HEK293 (cell line): ENCODE measurements around the gene MRPL4.

Experiments
- CTCF ChIP-seq: fragments of 450-650 bp; formaldehyde crosslinking; IDR thresholded peaks from 2 replicates; pipeline ENCODE4 v1.5.1; 2016; ENCODE audit warnings: missing biosample characterization, missing genetic modification characterization
- PRDM1 ChIP-seq: fragments of 450-650 bp; formaldehyde crosslinking; IDR thresholded peaks from 2 replicates; pipeline ENCODE4; 2016; ENCODE audit warnings: missing biosample characterization, missing genetic modification characterization
- SETDB1 ChIP-seq: IDR thresholded peaks from one replicate; pipeline ENCODE4 v1.6.1; 2017; ENCODE audit warnings: mild to moderate bottlenecking, low read length, moderate library complexity, mixed read lengths; ENCODE audit not compliant: insufficient read length
- YY2 ChIP-seq: fragments of 450-650 bp; formaldehyde crosslinking; IDR thresholded peaks from 2 replicates; pipeline ENCODE4 v1.5.1; 2016; ENCODE audit warnings: missing biosample characterization, missing genetic modification characterization
- ZNF157 ChIP-seq: fragments of 450-650 bp; formaldehyde crosslinking; IDR thresholded peaks from 2 replicates; pipeline ENCODE4 v1.5.1; 2016; ENCODE audit warnings: missing biosample characterization, missing genetic modification characterization
- ZNF239 ChIP-seq: fragments of 450-650 bp; formaldehyde crosslinking; IDR thresholded peaks from 2 replicates; pipeline ENCODE4 v1.5.1; 2016; ENCODE audit warnings: missing biosample characterization, missing genetic modification characterization
- ZNF76 ChIP-seq: fragments of 450-650 bp; formaldehyde crosslinking; IDR thresholded peaks from 2 replicates; pipeline ENCODE4; 2016; ENCODE audit warnings: low read depth, missing biosample characterization, missing genetic modification characterization, borderline replicate concordance
- TF ChIP-seq, protein P1 (sequence below): fragments of 450-650 bp; IDR thresholded peaks from 2 replicates; pipeline ENCODE4 v1.5.1; 2018; ENCODE audit warnings: missing biosample characterization, mild to moderate bottlenecking, missing genetic modification characterization

- TF ChIP-seq ZNF76 (tag by site-specific recombination) (no peak), ZNF239 (tag by site-specific recombination) (no peak), CTCF (tag by site-specific recombination) (no peak), YY2 (no peak), ZNF157 (tag by site-specific recombination) (no peak), PRDM1 (no peak), SETDB1 (no peak)
- TF ChIP-seq, protein P1, sequence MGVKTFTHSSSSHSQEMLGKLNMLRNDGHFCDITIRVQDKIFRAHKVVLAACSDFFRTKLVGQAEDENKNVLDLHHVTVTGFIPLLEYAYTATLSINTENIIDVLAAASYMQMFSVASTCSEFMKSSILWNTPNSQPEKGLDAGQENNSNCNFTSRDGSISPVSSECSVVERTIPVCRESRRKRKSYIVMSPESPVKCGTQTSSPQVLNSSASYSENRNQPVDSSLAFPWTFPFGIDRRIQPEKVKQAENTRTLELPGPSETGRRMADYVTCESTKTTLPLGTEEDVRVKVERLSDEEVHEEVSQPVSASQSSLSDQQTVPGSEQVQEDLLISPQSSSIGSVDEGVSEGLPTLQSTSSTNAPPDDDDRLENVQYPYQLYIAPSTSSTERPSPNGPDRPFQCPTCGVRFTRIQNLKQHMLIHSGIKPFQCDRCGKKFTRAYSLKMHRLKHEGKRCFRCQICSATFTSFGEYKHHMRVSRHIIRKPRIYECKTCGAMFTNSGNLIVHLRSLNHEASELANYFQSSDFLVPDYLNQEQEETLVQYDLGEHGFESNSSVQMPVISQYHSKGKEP: no peak
These were observed 36.7 kb downstream of the MRPL4 start for GRCh38 chr19:10288662-10289166.
